K562 (cell line): Measurements from ENCODE around the gene NDUFS6. TPM values are rescaled to one million over a fixed set of nuclear protein-coding genes. Genes with fewer than 3 reads are reported as not detected.

Experiments used
- ADNP ChIP-seq: fragments of 200-800 bp; sonication (Bioruptor generic); IDR thresholded peaks from 2 replicates; pipeline ENCODE4 v1.6.1; 2016; ENCODE audit warnings: missing genetic modification characterization, missing compliant biosample characterization
- ASH1L ChIP-seq: fragments of 450-650 bp; IDR thresholded peaks from 2 replicates; pipeline ENCODE4 v1.6.1; 2018; ENCODE audit warnings: borderline replicate concordance, mild to moderate bottlenecking, low read depth; ENCODE audit not compliant: partially characterized antibody
- BDP1 ChIP-seq: IDR thresholded peaks from 3 replicates; pipeline ENCODE4 v1.6.1; 2011; ENCODE audit not compliant: insufficient read length, insufficient read depth
- CREB1 ChIP-seq, 2 experiments: sonication (generic) in 1 of 2; formaldehyde crosslinking in 1 of 2; IDR thresholded peaks; 2 replicates each; pipeline versions ENCODE4 v1.6.1 to v1.8.0; 2012 to 2022; ENCODE audit warnings: inconsistent platforms in 1 of 2, mild to moderate bottlenecking in 1 of 2, missing genetic modification reagents in 1 of 2, moderate library complexity in 1 of 2
- EP400 ChIP-seq: fragments of 450-650 bp; IDR thresholded peaks from 2 replicates; pipeline ENCODE4 v1.6.1; 2017; ENCODE audit warnings: antibody characterized with exemption, mild to moderate bottlenecking, moderate library complexity
- FOXJ2 ChIP-seq: fragments of 200-800 bp; sonication (Bioruptor generic); IDR thresholded peaks from 2 replicates; pipeline ENCODE4 v1.6.1; 2016; ENCODE audit warnings: missing genetic modification characterization, missing compliant biosample characterization
- HNRNPK ChIP-seq: fragments of 200-400 bp; formaldehyde crosslinking; IDR thresholded peaks from one replicate; pipeline ENCODE4 v1.6.1; 2018; ENCODE audit warnings: mild to moderate bottlenecking, low read depth, low read length; ENCODE audit not compliant: poor library complexity, severe bottlenecking
- MAZ ChIP-seq, 2 experiments: fragments of 450-650 bp in 1 of 2; sonication (generic) in 1 of 2; formaldehyde crosslinking; IDR thresholded peaks in 1 of 2; conservative IDR thresholded peaks in 1 of 2; 2 replicates each; pipeline versions ENCODE4 v1.4.0 to v1.5.0; 2020; ENCODE audit warnings: mild to moderate bottlenecking in 1 of 2, missing genetic modification reagents in 1 of 2
- NBN ChIP-seq: fragments of 450-650 bp; IDR thresholded peaks from 2 replicates; pipeline ENCODE4 v1.6.1; 2016; ENCODE audit warnings: low read depth, mild to moderate bottlenecking
- NEUROD1 ChIP-seq: fragments of 150-350 bp; IDR thresholded peaks from 2 replicates; pipeline ENCODE4 v1.6.1; 2014; ENCODE audit warnings: borderline replicate concordance, low read length, low read depth; ENCODE audit not compliant: partially characterized antibody
- NFYB ChIP-seq: IDR thresholded peaks from 2 replicates; pipeline ENCODE4 v1.6.1; 2011; ENCODE audit warnings: mild to moderate bottlenecking, moderate library complexity; ENCODE audit not compliant: insufficient read length; ENCODE audit errors: extremely low read depth
- PHB ChIP-seq: fragments of 250-450 bp; sonication (Bioruptor Pico); IDR thresholded peaks from 2 replicates; pipeline ENCODE4 v1.5.0; 2021
- POLR2A ChIP-seq: fragments of 450-650 bp; conservative IDR thresholded peaks from 2 replicates; pipeline ENCODE4 v1.6.1; 2016
- ZBTB1 ChIP-seq: sonication (generic); formaldehyde crosslinking; IDR thresholded peaks from 2 replicates; pipeline ENCODE4 v1.8.1; 2023; ENCODE audit warnings: missing genetic modification reagents, low read depth, mild to moderate bottlenecking, borderline replicate concordance
- ZNF184 ChIP-seq: sonication (generic); formaldehyde crosslinking; IDR thresholded peaks from 2 replicates; pipeline ENCODE4 v1.5.0; 2020; ENCODE audit warnings: missing genetic modification reagents
- ZNF311 ChIP-seq: fragments of 250-450 bp; sonication (Bioruptor Pico); IDR thresholded peaks from 2 replicates; pipeline ENCODE4 v1.4.0; 2020; ENCODE audit warnings: mild to moderate bottlenecking, moderate library complexity
- ZNF589 ChIP-seq: fragments of 200-800 bp; sonication (Bioruptor generic); IDR thresholded peaks from 2 replicates; pipeline ENCODE4 v1.6.1; 2016; ENCODE audit warnings: low read depth, missing genetic modification characterization, missing compliant biosample characterization
- polyA plus RNA-seq, 8 experiments: library from polyadenylated mRNA; depleted of rRNA in 4 of 8; stranded (reverse) in 5 of 8; unstranded in 3 of 8; fragments of >200 nt; fragmentation: Nextera tagmentation in 2 of 8; fragmentation: Illumina TruSeq in 1 of 8; extraction: Ambion mirVana in 2 of 8; extraction: Trizol in 1 of 8; gene quantifications; 2 replicates each; pipeline versions ENCODE4 v1.2.1 to v1.2.3, GENCODE V29; 2011 to 2014; ENCODE audit warnings: inconsistent platforms in 1 of 8, missing spikeins in 1 of 8
- total RNA-seq, 7 experiments: library from RNA; depleted of rRNA in 6 of 7; stranded (reverse); fragments of >200 nt in 6 of 7; fragmentation: Illumina TruSeq in 2 of 7; extraction: Trizol in 2 of 7; gene quantifications; 2 replicates each; pipeline versions ENCODE4 v1.2.1 to v1.2.3, GENCODE V29; 2011 to 2021; ENCODE audit warnings: low replicate concordance in 1 of 7
- TF ChIP-seq, protein P1 (sequence below): fragments of 250-450 bp; sonication (Bioruptor Pico); IDR thresholded peaks from 2 replicates; pipeline ENCODE4 v1.5.0; 2021
- TF ChIP-seq, protein P2 (sequence below): sonication (generic); formaldehyde crosslinking; IDR thresholded peaks from 2 replicates; pipeline ENCODE4 v1.8.1; 2023; ENCODE audit warnings: mild to moderate bottlenecking, missing genetic modification reagents, moderate library complexity
- TF ChIP-seq, protein P3 (sequence below): fragments of 450-650 bp; IDR thresholded peaks from 2 replicates; pipeline ENCODE4 v1.6.1; 2016; ENCODE audit warnings: borderline replicate concordance
- TF ChIP-seq, protein P4 (sequence below): sonication (generic); formaldehyde crosslinking; IDR thresholded peaks from 2 replicates; pipeline ENCODE4 v1.8.0; 2022; ENCODE audit warnings: mild to moderate bottlenecking, missing genetic modification reagents
- TF ChIP-seq, protein P5 (sequence below): sonication (generic); formaldehyde crosslinking; IDR thresholded peaks from 2 replicates; pipeline ENCODE4 v1.8.0; 2023; ENCODE audit warnings: mild to moderate bottlenecking, missing genetic modification reagents

Gene NDUFS6
- total and polyA plus RNA-seq, 9 of the 15 experiments (the other 6 are each of a cell fraction or from before 2014, with no cell fraction given): 36.1 to 291 (median 77.0) TPM

DNA sequence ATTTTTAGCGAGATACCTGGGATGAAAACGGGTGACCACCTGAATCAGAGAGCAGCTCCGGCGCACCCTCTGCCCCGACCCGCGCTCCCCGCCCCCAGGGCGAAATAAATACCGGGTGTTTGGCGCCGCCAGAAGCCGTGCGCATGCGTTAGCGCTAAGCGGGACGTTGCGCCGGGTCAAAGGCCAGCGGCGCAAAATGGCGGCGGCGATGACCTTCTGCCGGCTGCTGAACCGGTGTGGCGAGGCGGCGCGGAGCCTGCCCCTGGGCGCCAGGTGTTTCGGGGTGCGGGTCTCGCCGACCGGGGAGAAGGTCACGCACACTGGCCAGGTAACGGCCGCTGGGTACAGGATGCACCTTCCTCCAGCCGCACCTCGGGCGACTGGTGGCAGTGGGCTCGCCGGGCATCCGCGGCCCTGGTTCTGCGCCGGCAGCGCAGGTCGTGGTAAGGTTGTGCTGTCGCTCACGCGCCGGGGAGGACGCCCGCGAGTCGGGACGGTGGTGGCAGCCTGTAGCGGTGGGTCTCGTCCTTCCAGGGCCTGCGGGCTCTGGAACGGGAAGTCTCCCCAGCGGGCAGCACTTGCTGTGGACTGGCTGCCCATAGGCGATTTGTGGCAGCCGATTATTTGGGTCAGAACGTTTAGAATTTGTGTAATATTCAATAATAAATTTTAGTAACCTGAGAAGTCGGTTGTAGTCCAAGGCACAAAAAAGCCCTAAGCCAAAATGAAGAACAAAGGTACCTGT lies at the start of gene NDUFS6 (continued):
- TF ChIP-seq, protein P1, sequence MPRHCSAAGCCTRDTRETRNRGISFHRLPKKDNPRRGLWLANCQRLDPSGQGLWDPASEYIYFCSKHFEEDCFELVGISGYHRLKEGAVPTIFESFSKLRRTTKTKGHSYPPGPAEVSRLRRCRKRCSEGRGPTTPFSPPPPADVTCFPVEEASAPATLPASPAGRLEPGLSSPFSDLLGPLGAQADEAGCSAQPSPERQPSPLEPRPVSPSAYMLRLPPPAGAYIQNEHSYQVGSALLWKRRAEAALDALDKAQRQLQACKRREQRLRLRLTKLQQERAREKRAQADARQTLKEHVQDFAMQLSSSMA: peak; percentile 74; the same call in 1 of the 2 replicates
- TF ChIP-seq NFYB (no peak), ZNF184 (CRISPR knock-in tag) (no peak), ASH1L (no peak), BDP1 (no peak), NEUROD1 (no peak), HNRNPK (no peak), NBN (no peak), CREB1 (IDR thresholded peaks at IDR 0.05) (peak; percentile 38), CREB1 (CRISPR knock-in tag; IDR thresholded peaks at IDR 0.05) (no peak), PHB (CRISPR knock-in tag) (0 out of 2 replicates have a peak, but pooled peaks have one; percentile 28), POLR2A (peak; percentile 94), ZNF589 (no peak; the same call in 1 of the 2 replicates), MAZ (CRISPR knock-in tag; conservative IDR thresholded peaks at IDR 0.05 in 1 of 2, IDR thresholded peaks at IDR 0.05 in 1 of 2) (peak; percentile 59 to 74), ZNF311 (CRISPR knock-in tag) (no peak), EP400 (peak; percentile 95), ADNP (tag) (no peak), ZBTB1 (CRISPR knock-in tag) (no peak), FOXJ2 (tag) (no peak)
- TF ChIP-seq, protein P2, sequence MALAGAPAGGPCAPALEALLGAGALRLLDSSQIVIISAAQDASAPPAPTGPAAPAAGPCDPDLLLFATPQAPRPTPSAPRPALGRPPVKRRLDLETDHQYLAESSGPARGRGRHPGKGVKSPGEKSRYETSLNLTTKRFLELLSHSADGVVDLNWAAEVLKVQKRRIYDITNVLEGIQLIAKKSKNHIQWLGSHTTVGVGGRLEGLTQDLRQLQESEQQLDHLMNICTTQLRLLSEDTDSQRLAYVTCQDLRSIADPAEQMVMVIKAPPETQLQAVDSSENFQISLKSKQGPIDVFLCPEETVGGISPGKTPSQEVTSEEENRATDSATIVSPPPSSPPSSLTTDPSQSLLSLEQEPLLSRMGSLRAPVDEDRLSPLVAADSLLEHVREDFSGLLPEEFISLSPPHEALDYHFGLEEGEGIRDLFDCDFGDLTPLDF (CRISPR knock-in tag): peak; percentile 35; the same call in 1 of the 2 replicates
- TF ChIP-seq, protein P3, sequence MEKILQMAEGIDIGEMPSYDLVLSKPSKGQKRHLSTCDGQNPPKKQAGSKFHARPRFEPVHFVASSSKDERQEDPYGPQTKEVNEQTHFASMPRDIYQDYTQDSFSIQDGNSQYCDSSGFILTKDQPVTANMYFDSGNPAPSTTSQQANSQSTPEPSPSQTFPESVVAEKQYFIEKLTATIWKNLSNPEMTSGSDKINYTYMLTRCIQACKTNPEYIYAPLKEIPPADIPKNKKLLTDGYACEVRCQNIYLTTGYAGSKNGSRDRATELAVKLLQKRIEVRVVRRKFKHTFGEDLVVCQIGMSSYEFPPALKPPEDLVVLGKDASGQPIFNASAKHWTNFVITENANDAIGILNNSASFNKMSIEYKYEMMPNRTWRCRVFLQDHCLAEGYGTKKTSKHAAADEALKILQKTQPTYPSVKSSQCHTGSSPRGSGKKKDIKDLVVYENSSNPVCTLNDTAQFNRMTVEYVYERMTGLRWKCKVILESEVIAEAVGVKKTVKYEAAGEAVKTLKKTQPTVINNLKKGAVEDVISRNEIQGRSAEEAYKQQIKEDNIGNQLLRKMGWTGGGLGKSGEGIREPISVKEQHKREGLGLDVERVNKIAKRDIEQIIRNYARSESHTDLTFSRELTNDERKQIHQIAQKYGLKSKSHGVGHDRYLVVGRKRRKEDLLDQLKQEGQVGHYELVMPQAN: peak; percentile 61; the same call in 1 of the 2 replicates
- TF ChIP-seq, protein P4, sequence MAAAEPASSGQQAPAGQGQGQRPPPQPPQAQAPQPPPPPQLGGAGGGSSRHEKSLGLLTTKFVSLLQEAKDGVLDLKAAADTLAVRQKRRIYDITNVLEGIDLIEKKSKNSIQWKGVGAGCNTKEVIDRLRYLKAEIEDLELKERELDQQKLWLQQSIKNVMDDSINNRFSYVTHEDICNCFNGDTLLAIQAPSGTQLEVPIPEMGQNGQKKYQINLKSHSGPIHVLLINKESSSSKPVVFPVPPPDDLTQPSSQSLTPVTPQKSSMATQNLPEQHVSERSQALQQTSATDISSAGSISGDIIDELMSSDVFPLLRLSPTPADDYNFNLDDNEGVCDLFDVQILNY (CRISPR knock-in tag): no peak
- TF ChIP-seq, protein P5, sequence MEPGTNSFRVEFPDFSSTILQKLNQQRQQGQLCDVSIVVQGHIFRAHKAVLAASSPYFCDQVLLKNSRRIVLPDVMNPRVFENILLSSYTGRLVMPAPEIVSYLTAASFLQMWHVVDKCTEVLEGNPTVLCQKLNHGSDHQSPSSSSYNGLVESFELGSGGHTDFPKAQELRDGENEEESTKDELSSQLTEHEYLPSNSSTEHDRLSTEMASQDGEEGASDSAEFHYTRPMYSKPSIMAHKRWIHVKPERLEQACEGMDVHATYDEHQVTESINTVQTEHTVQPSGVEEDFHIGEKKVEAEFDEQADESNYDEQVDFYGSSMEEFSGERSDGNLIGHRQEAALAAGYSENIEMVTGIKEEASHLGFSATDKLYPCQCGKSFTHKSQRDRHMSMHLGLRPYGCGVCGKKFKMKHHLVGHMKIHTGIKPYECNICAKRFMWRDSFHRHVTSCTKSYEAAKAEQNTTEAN: no peak
